Neuronal stem cell (in vitro differentiated cells): ENCODE results near the gene MAD1L1.

ENCODE experiments used
- DNase-seq: peaks from one replicate; pipeline ENCODE4 v3.0.0-alpha.2; 2013; ENCODE audit warnings: low spot score
- H2AFZ ChIP-seq: one replicate; pipeline ENCODE4 v1.6.1; 2013; ENCODE audit warnings: mild to moderate bottlenecking, low read length, inconsistent platforms
- H2AK5ac ChIP-seq: 2 replicates; pipeline ENCODE4 v1.6.1; 2013; ENCODE audit warnings: low read depth, mild to moderate bottlenecking, inconsistent platforms, low read length, moderate library complexity, mixed read lengths
- H2BK120ac ChIP-seq: 2 replicates; pipeline ENCODE4 v1.6.1; 2013; ENCODE audit warnings: low read depth, mild to moderate bottlenecking, inconsistent platforms, low read length, moderate library complexity, mixed read lengths
- H2BK12ac ChIP-seq: one replicate; pipeline ENCODE4 v1.6.1; 2013; ENCODE audit warnings: low read length, inconsistent platforms
- H2BK15ac ChIP-seq: 2 replicates; pipeline ENCODE4 v1.6.1; 2013; ENCODE audit warnings: mild to moderate bottlenecking, low read length, inconsistent platforms, mixed read lengths
- H2BK5ac ChIP-seq: one replicate; pipeline ENCODE4 v1.6.1; 2013; ENCODE audit warnings: inconsistent platforms, mild to moderate bottlenecking, low read length, moderate library complexity
- H3K14ac ChIP-seq: one replicate; pipeline ENCODE4 v1.6.1; 2013; ENCODE audit warnings: low read length, inconsistent platforms
- H3K18ac ChIP-seq: 2 replicates; pipeline ENCODE4 v1.6.1; 2013; ENCODE audit warnings: low read length, inconsistent platforms
- H3K23ac ChIP-seq: 2 replicates; pipeline ENCODE4 v1.6.1; 2013; ENCODE audit warnings: low read depth, mild to moderate bottlenecking, mixed read lengths, low read length, inconsistent platforms; ENCODE audit not compliant: poor library complexity
- H3K27ac ChIP-seq: replicated peaks from 3 replicates; pipeline ENCODE4 v1.5.1; 2013; ENCODE audit warnings: low read length, inconsistent platforms
- H3K27me3 ChIP-seq, 3 experiments: 2 replicates each; pipeline ENCODE4 v1.6.1; 2013; ENCODE audit warnings: low read length in 3 of 3, mild to moderate bottlenecking in 2 of 3, inconsistent platforms in 1 of 3, low read depth in 1 of 3, mixed read lengths in 1 of 3, moderate library complexity in 1 of 3; ENCODE audit not compliant: control insufficient read depth in 3 of 3, insufficient read depth in 3 of 3
- H3K36me3 ChIP-seq, 2 donors: replicated peaks in 1 of 2; 2 replicates each; pipeline ENCODE4 v1.6.1; 2013; ENCODE audit warnings: low read length in 2 of 2; ENCODE audit not compliant: control insufficient read depth in 2 of 2, insufficient read depth in 2 of 2
- H3K4ac ChIP-seq: 2 replicates; pipeline ENCODE4 v1.6.1; 2013; ENCODE audit warnings: inconsistent platforms, mild to moderate bottlenecking, low read length, moderate library complexity
- H3K4me1 ChIP-seq, 2 donors: 1 replicate in 1 of 2; 2 replicates in 1 of 2; pipeline ENCODE4 v1.6.1; 2013; ENCODE audit warnings: low read length in 2 of 2, low read depth in 1 of 2; ENCODE audit not compliant: control insufficient read depth in 2 of 2, insufficient read depth in 1 of 2
- H3K4me2 ChIP-seq: one replicate; pipeline ENCODE4 v1.6.1; 2013; ENCODE audit warnings: mild to moderate bottlenecking, low read length, inconsistent platforms; ENCODE audit not compliant: insufficient read depth, poor library complexity, severe bottlenecking
- H3K4me3 ChIP-seq, 2 donors: 2 replicates each; pipeline ENCODE4 v1.5.1; 2013; ENCODE audit warnings: low read length in 2 of 2, mild to moderate bottlenecking in 2 of 2, inconsistent platforms in 1 of 2, moderate library complexity in 1 of 2
- H3K79me1 ChIP-seq: one replicate; pipeline ENCODE4 v1.6.1; 2013; ENCODE audit warnings: low read depth, mild to moderate bottlenecking, inconsistent platforms, low read length, moderate library complexity
- H3K9ac ChIP-seq: one replicate; pipeline ENCODE4 v1.6.1; 2013; ENCODE audit warnings: mild to moderate bottlenecking, low read depth, low read length, inconsistent platforms; ENCODE audit not compliant: poor library complexity
- H3K9me3 ChIP-seq, 2 donors: replicated peaks in 1 of 2; 2 replicates each; pipeline versions ENCODE3 to v1.6.1; 2013; ENCODE audit warnings: low read length in 2 of 2, mild to moderate bottlenecking in 2 of 2, inconsistent platforms in 1 of 2, low read depth in 1 of 2, mixed read lengths in 1 of 2, moderate library complexity in 1 of 2; ENCODE audit not compliant: control insufficient read depth in 2 of 2, insufficient read depth in 1 of 2
- H4K8ac ChIP-seq: one replicate; pipeline ENCODE4 v1.6.1; 2013; ENCODE audit warnings: low read depth, mild to moderate bottlenecking, inconsistent platforms, low read length, moderate library complexity
- H4K91ac ChIP-seq: one replicate; pipeline ENCODE4 v1.6.1; 2013; ENCODE audit warnings: low read length, low read depth, mild to moderate bottlenecking, inconsistent platforms; ENCODE audit not compliant: poor library complexity
- WGBS, 2 donors: extraction: QIAGEN DNeasy Blood & Tissue Kit; methylation state at CpG; one replicate each; pipeline ENCODE4 v1.1.7; 2013; ENCODE audit warnings: missing lambda C conversion rate in 2 of 2, mixed read lengths in 1 of 2; ENCODE audit not compliant: insufficient read length in 2 of 2, insufficient replicate concordance in 1 of 2; ENCODE audit errors: extremely low coverage in 2 of 2; 5-methylcytosine and 5-hydroxymethylcytosine counted together

MAD1L1 gene

DNA sequence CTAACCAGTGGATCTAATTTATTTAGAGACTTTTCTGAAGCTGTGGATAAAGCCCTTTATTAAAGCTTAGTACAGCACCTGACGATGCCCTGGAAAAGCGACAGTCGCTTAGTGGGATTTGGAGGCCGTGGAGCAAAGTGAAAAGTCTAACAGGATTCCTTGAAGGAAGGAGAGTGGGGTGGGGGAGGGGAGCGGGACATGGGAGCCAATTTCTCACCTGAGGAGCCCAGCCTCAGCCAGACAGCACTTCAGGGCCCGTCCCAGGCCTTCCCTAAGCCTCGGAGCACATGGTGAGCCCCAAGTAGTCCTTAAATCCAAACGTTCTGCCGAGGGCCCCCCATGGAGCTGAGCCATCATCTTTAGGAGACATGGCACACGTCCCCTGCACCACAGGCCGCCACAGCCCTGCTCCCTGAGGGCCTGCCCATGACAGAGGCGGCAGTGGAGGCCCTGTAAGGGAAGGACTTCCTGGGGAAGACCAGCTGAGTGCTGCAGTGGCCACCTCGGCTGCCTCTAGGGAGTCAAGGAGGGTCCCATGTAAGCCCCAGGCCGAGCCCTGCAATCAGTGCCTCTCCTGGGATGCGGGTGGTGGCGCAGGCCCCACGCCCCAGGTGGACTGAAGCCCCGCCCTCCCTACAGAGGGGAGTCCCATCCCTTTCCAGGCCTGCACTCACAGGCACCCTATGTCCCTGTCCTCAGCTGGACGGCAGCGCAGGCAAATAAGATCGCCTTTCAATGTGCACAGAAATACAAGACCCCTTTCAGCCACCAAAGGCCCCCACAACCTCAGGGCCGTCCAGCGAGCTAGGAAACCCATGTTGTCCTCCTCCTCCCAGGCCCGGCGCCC is 187.0 kb downstream of the MAD1L1 start:
- DNase-seq, result no peak

DNA sequence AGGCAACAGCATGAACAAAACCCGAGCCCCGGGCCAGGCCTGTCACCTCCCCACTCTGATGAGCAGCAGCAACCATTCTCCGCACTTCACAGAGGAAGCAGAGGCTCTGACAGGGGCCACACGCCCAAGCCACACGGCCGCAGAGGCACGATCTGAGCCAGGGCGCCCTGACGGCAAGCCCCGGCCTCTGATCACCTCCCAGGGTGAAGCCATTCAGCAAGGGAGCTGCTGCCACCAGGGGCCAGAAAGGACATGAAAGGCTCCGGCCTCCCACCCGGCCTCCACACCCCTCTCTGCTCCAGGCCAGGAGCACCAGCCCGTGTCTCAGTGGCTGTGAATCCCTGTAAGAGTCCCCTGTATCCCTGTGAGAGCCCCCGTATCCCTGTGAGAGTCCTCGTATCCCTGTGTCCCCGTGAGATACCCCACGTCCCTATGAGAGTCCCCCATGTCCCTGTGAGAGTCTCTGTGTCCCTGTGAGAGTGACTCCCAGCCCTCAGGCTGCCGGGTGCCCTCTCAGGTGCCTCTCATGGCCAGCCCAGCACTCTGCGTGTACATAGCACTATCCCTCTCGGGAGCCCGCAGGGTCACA is 187.8 kb downstream of the MAD1L1 start:
- Histone ChIP-seq H3K27ac (no peak overlapping the region), H3K23ac (peak overlapping the region; percentile 25)
- WGBS, 2 donors, result no CpG with 5 or more reads among the region's 21 CpGs

More for the DNA sequence above, 187.0 kb downstream of the MAD1L1 start:
- peak overlapping the region; percentile 26 for H2BK5ac ChIP-seq
- H3K23ac ChIP-seq, result no peak overlapping the region
- WGBS, 2 donors, result no CpG with 5 or more reads among the region's 25 CpGs
- H2BK12ac ChIP-seq, result no peak overlapping the region
- no peak overlapping the region for H3K4me3 ChIP-seq
- no peak overlapping the region for H3K27ac ChIP-seq
- H3K27me3 ChIP-seq, result peaks cover 0 to 2% (median 0%) of the 10 kb centered on the region in 3 experiments
- no peak overlapping the region for H2BK120ac ChIP-seq
- H2AK5ac ChIP-seq, result no peak overlapping the region
- H3K9ac ChIP-seq, result no peak overlapping the region
- H3K9me3 ChIP-seq, result peaks cover 14 to 20% of the 10 kb centered on the region in 2 donors
- peak overlapping the region; percentile 52 for H3K18ac ChIP-seq
- no peak overlapping the region for H4K8ac ChIP-seq
- peaks cover 7 to 11% of the 10 kb centered on the region in 2 donors for H3K36me3 ChIP-seq
- no peak overlapping the region for H2BK15ac ChIP-seq
- H3K14ac ChIP-seq, result peak overlapping the region; percentile 97
- H4K91ac ChIP-seq, result no peak overlapping the region
- H2AFZ ChIP-seq, result no peak overlapping the region
- no peak overlapping the region for H3K4me2 ChIP-seq
- H3K4me1 ChIP-seq, result peaks cover 0 to 11% of the 10 kb centered on the region in 2 donors
- peaks cover 11% of the 10 kb centered on the region for H3K79me1 ChIP-seq
- no peak overlapping the region for H3K4ac ChIP-seq

DNA sequence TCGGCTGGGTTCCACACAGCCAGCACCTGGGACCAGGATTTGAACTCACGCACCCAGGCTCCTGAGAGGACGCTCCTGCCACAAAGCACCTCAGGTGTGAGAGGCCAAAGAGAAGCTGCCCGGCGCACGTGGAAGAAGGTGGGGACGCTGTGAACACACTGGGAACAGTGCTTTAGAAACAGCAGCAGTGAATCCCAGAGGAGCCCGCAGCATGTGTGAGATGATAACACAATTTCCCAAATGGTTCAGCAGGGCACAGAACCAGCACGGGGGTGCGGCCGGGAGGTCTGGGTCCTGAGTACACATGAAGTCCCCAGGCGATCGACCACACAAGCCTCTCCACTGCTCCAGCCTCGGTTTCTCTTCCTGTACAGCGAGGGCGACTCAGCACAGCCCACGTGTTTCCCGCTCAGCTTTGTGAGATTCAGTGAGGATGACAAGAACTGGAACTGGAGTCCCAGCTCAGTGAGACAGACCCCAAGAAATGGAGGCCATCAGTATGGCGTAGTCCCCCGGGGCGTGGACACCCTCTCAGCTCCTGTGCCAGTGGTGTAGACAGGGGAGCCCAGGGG is 188.3 kb downstream of the MAD1L1 start:
- Histone ChIP-seq H2AK5ac (no peak overlapping the region), H3K27ac (no peak overlapping the region), H3K9me3 (peaks cover 14 to 20% of the 10 kb centered on the region in 2 donors), H3K9ac (no peak overlapping the region), H2BK12ac (no peak overlapping the region), H3K4me2 (no peak overlapping the region), H2BK5ac (peak overlapping the region; percentile 26), H3K23ac (peak overlapping the region; percentile 25), H3K18ac (no peak overlapping the region), H3K4me3 (peak overlapping the region in 1 of 2 donors; percentile 27), H2BK15ac (no peak overlapping the region), H2BK120ac (no peak overlapping the region), H2AFZ (no peak overlapping the region), H3K4ac (no peak overlapping the region), H3K4me1 (peaks cover 0 to 12% of the 10 kb centered on the region in 2 donors), H4K91ac (no peak overlapping the region), H3K36me3 (peaks cover 7 to 11% of the 10 kb centered on the region in 2 donors), H4K8ac (no peak overlapping the region), H3K79me1 (peaks cover 11% of the 10 kb centered on the region), H3K27me3 (peaks cover 0 to 2% (median 0%) of the 10 kb centered on the region in 3 experiments), H3K14ac (no peak overlapping the region)
- DNase-seq, result no peak
- WGBS, 2 donors, result no CpG with 5 or more reads among the region's 21 CpGs

More for the DNA sequence above, 187.8 kb downstream of the MAD1L1 start:
- H3K36me3 ChIP-seq, result peaks cover 7 to 11% of the 10 kb centered on the region in 2 donors
- peaks cover 11% of the 10 kb centered on the region for H3K79me1 ChIP-seq
- DNase-seq, result no peak
- H4K91ac ChIP-seq, result no peak overlapping the region
- H2BK12ac ChIP-seq, result no peak overlapping the region
- H2BK5ac ChIP-seq, result peak overlapping the region; percentile 26
- H2AK5ac ChIP-seq, result no peak overlapping the region
- H3K4me2 ChIP-seq, result no peak overlapping the region
- no peak overlapping the region for H3K4ac ChIP-seq
- no peak overlapping the region for H4K8ac ChIP-seq
- no peak overlapping the region for H2AFZ ChIP-seq
- no peak overlapping the region for H3K18ac ChIP-seq
- H3K9ac ChIP-seq, result no peak overlapping the region
- no peak overlapping the region for H2BK120ac ChIP-seq
- H3K4me3 ChIP-seq, result no peak overlapping the region
- H2BK15ac ChIP-seq, result no peak overlapping the region
- H3K27me3 ChIP-seq, result peaks cover 0 to 2% (median 0%) of the 10 kb centered on the region in 3 experiments
- H3K9me3 ChIP-seq, result peaks cover 14 to 20% of the 10 kb centered on the region in 2 donors
- no peak overlapping the region for H3K14ac ChIP-seq
- H3K4me1 ChIP-seq, result peaks cover 0 to 12% of the 10 kb centered on the region in 2 donors
